ENCODE data around the gene RFX2.

RFX2 gene

DNA sequence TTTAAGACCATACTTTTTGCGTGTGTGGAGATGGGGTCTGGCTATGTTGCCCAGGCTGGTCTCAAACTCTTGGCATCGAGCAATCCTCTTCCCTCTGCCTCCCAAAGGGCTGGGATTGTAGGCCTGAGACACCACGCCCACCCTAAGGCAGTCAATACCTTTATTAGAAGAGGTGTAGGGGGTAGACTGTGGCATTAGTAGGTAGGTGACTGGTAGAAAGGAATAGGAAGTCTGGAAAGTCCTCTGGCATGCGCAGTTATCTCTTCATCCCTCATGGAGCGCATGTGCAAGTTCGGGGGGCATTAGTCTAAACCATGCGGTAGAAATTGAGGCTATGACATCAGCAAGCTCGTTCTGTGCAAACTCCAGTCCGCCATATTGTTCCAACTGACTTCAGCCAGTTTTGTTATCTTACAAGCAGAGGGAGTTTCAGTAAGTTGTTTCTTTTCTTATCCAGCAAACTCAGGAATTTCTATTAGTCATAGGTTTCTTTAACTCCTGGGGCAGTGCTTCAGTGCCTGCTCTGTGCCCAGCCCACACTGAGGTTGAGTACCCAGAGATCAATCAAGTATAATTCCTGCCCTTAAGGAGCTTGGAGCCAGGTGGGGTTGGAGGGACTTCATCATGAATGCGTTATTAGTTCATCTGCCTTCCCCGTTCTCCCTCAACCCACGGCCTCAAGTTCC is 125.1 kb downstream of the RFX2 start:
- no peak overlapping the region for H3K4me3 ChIP-seq (ENCODE audit: low read depth, low read length)
- TF ChIP-seq, protein P1, sequence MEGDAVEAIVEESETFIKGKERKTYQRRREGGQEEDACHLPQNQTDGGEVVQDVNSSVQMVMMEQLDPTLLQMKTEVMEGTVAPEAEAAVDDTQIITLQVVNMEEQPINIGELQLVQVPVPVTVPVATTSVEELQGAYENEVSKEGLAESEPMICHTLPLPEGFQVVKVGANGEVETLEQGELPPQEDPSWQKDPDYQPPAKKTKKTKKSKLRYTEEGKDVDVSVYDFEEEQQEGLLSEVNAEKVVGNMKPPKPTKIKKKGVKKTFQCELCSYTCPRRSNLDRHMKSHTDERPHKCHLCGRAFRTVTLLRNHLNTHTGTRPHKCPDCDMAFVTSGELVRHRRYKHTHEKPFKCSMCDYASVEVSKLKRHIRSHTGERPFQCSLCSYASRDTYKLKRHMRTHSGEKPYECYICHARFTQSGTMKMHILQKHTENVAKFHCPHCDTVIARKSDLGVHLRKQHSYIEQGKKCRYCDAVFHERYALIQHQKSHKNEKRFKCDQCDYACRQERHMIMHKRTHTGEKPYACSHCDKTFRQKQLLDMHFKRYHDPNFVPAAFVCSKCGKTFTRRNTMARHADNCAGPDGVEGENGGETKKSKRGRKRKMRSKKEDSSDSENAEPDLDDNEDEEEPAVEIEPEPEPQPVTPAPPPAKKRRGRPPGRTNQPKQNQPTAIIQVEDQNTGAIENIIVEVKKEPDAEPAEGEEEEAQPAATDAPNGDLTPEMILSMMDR (IDR thresholded peaks at IDR 0.05; ENCODE audit: low read depth, low read length, missing control alignments): no peak
- DNase-seq (ENCODE audit: low read depth): no peak
- in situ Hi-C loops (cut with HindIII; ENCODE audit: low sequenced_read_pairs): no loop called here

DNA sequence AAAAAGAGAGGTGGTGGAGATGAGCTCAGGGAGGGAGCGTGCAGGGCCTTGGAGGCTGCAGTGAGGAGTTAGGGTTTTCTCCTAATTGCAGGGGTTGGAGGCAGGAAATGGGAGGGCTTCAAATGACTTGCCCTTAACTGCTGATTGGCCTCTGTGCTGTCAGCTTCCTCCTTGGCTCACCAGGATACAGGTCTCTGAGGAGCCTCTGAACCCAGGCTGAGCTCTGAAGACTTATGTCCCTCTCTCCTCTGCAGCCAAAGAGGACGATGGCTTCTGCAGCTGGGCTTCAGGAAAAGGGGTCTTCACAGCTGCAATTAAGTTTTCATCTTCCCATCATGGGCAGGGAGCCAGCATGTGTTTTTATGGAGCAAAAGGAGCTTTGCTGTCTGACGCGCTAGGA is 125.7 kb downstream of the RFX2 start:
- in situ Hi-C loops (cut with HindIII; ENCODE audit: low sequenced_read_pairs): no loop called here
- TF ChIP-seq, protein P1 (IDR thresholded peaks at IDR 0.05; ENCODE audit: low read depth, low read length, missing control alignments): no peak
- H3K4me3 ChIP-seq (ENCODE audit: low read depth, low read length): no peak overlapping the region
- DNase-seq (ENCODE audit: low read depth): no peak

DNA sequence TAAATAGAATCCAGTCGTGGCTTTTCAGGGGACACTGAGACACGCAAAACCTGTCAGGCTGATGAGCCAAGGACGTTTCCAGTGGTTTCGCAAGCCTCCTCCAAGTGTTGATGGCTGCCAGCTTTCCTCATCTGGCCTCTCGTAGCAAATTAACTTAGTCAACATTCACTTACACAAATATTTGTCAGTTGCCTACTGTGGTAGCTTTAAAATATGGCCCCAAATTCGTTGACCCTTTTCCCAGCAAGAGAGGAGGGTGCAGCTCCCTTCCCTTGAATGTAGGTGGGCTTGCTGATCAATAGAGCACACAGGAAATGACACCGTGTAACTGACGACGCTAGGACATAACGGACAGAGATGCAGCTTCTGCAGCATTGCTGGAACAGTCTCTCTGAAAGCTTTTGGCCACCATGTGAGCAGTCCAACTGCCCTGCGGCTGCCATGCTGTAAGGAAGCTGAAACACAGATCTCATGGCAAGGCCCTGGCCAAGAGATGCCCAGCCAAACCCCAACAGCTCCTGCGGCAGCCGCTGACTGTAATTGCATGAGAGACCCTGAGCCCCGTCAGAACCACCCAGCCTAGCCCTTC is 126.8 kb downstream of the RFX2 start:
- in situ Hi-C loops (cut with HindIII; ENCODE audit: low sequenced_read_pairs): no loop called here
- no peak for DNase-seq (ENCODE audit: low read depth)
- TF ChIP-seq, protein P1 (IDR thresholded peaks at IDR 0.05; ENCODE audit: low read depth, low read length, missing control alignments): no peak
- no peak overlapping the region for H3K4me3 ChIP-seq (ENCODE audit: low read depth, low read length)

DNA sequence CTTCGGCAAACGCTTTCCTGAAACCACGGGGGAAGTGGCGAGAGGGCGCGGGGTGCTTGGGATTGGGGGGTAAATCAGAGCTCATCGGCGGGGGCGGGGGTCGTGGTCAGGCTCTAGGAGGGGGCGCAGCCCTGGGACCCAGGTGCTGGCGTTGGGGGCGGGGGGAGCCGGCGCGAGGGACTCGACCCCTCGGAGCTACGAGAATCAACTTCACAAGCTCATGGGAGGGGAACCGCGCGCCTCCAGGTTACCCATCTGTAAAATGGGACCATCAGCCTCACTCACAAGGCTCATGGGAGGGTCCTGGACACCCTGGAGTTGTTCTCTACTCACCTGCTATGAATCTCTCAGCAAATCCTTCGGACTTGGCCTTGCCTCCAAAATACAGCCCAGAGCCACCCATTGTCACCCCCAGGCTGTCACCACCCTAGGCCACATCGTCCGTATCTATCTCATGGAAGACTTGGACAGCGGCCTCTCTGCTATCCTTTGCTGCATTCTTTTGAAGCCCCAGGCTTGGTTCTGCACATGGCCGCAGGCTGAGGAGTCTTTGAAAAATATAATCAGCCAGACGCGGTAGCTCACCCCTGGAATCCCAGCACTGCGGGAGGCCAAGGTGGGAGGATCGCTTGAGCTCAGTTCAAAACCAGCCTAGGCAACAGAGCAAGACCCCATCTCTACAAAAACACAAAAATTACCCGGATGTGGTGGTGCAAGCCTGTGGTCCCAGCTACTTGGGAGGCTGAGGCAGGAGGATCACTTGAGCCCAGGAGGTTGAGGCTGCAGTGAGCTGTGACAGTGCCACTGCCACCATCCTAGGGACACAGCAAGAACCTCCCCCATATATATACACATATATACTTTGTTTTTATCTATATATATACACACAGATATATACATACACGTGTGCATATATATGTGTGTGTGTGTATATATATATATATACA is 131.4 kb downstream of the RFX2 start:
- TF ChIP-seq, protein P1 (IDR thresholded peaks at IDR 0.05; ENCODE audit: low read depth, low read length, missing control alignments): no peak
- H3K4me3 ChIP-seq (ENCODE audit: low read depth, low read length): peak overlapping the region; percentile 91
- no peak for DNase-seq (ENCODE audit: low read depth)
- in situ Hi-C loops (cut with HindIII; ENCODE audit: low sequenced_read_pairs): no loop called here

DNA sequence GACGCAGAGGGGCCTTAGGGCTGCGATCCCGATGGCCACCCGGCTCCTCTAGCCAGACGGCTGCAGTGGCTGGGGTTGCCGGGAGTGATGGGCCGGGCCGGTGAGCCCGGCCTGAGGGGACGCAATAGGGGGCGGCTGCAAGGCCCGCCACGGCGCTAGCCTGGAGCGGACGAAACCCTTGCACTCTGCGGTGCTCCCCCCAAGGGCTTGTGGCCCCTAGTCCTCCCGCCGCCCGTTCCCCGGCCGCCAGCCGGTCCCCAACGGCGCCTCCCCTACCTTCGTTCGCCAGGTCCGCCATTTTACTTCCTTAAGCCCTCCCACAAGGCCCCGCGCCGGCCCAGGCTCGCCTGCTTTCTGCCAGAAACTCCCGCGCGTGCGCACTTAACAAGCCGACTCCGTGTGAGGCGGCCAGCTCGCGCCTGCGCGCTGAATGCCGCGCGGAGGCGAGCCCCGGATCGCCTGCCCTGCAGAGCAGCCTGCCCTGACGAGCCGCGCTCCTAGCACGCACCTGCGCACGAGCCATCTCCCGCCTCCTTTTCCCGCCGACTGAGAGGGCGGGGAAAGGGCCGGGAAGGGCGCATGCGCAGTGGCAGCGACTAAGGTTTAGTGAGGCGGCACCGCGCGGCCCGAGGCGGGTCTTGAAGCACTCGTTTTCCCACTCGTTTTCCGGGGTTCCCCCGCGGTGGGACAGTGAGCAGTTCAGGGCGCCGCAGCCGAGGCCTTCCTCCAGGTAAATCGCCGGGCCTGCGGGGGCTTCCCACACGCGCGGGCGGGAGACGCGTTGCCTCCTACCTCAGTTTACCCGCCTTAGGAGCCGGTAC is 132.3 kb downstream of the RFX2 start, which contains the start of gene RANBP3:
TSS of gene RANBP3 (minus strand) at position 356 of the 821 bp plus-strand sequence. CDS start at position 298, 58 bp downstream.
- in situ Hi-C loops (cut with HindIII; ENCODE audit: low sequenced_read_pairs): no loop called here

More for the DNA sequence above, 132.3 kb downstream of the RFX2 start, which contains the start of gene RANBP3:
- peak; percentile 98 for DNase-seq (ENCODE audit: low read depth)
- TF ChIP-seq, protein P1 (IDR thresholded peaks at IDR 0.05; ENCODE audit: low read depth, low read length, missing control alignments): no peak
- peak within 1 kb of the TSS; percentile 91 for H3K4me3 ChIP-seq (ENCODE audit: low read depth, low read length)
